ENCODE data around the gene MIB2.

MIB2 gene

DNA sequence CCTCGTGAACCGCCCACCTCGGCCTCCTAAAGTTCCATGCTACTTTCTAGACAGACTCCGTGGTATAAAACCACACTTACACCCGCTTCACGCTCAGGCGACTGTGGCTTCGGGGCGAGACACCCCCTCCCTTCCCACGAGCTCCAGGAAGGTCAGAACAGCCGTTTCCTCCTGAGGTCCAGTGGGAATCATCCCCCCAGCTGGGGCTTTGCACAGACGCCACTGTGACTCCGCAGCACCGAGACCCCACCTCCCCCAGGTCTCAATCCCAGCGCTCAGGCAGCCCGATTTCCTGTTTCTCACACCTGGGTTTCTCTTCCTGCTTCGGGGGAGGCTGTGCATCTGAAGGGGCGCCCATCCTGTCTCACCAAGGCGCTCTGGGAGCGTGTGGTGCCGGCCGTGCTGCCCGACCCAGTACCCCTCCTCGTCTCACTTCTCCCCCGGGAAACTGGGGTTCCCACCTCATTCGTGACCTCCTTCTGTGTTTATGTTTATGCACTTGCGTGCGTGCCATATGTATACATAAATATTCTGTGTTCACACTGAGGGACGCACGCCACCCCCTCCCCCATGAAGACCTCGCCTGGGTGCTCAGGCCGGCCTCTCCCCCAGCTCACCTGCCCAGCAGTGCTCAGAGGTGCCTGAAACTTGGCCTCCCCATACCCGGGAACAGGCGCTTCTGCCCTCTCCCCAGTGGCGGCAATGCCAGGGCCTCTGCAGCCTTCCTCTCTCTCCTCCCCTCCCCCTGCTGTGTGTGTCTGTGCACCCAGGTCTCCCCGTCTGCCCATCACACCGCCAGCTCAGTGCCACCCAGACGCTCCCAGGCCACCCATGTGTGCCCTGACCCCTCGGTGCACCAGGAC, 62.6 kb downstream of the MIB2 start:
- Histone ChIP-seq H3K9ac (ENCODE audit: low read depth, low read length) (no peak overlapping the region), H3K4me1 (ENCODE audit: insufficient read depth, low read length) (no peaks in the 10 kb centered on the region; the same call in 1 of the 2 replicates), H3K9me3 (ENCODE audit: control insufficient read depth, insufficient read depth, low read length) (no peaks in the 10 kb centered on the region; the same call in 1 of the 2 replicates), H3K36me3 (ENCODE audit: insufficient read depth, low read length) (no peaks in the 10 kb centered on the region)

DNA sequence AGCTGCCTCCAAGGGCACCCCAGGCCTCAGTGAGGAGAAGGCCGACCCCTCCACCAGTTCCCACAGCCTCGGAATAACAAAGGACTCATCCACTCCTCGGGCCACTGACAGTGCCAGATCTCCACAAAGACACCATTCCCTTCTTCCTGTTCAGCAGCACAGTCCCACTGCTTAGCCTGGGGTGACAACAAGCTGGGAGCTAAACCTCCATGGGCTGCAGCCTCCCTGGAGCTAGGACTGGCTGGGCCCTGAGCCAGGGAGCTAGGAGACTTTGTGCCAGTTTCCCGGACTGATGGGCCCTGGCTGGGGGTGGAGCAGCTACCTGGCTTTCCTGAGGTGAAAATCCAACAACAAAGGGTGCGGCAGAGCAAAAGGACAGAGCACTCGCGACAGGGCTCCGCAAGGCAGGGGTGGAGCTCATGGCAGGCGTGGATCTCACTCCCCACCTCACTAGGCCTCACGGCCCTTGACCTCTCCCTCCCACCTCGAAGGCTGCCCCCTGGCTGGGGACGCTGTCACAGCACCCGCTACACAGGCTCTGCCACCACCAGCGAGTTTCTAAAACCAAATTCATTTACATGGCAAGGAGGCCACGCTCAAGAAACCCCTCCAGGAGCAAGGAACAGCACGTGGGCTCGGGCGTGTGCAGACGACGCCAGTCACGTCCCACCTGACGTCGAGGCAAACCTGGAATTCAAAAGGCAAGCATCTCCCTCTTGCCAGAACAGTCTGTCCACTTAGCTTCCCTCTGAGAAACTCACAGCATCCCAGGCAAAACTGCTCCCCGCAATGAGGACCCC, 63.5 kb downstream of the MIB2 start:
- Histone ChIP-seq H3K9ac (ENCODE audit: low read depth, low read length) (no peak overlapping the region), H3K36me3 (ENCODE audit: insufficient read depth, low read length) (no peaks in the 10 kb centered on the region), H3K9me3 (ENCODE audit: control insufficient read depth, insufficient read depth, low read length) (no peaks in the 10 kb centered on the region; the same call in 1 of the 2 replicates), H3K4me1 (ENCODE audit: insufficient read depth, low read length) (no peaks in the 10 kb centered on the region; the same call in 1 of the 2 replicates)
